GF-D8 (cell line): ENCODE data around the gene IRX5.

Experiments
- DNase-seq: peaks from one replicate; lab custom pipeline; 2025; lab: John Stamatoyannopoulos, UW

Gene IRX5

DNA sequence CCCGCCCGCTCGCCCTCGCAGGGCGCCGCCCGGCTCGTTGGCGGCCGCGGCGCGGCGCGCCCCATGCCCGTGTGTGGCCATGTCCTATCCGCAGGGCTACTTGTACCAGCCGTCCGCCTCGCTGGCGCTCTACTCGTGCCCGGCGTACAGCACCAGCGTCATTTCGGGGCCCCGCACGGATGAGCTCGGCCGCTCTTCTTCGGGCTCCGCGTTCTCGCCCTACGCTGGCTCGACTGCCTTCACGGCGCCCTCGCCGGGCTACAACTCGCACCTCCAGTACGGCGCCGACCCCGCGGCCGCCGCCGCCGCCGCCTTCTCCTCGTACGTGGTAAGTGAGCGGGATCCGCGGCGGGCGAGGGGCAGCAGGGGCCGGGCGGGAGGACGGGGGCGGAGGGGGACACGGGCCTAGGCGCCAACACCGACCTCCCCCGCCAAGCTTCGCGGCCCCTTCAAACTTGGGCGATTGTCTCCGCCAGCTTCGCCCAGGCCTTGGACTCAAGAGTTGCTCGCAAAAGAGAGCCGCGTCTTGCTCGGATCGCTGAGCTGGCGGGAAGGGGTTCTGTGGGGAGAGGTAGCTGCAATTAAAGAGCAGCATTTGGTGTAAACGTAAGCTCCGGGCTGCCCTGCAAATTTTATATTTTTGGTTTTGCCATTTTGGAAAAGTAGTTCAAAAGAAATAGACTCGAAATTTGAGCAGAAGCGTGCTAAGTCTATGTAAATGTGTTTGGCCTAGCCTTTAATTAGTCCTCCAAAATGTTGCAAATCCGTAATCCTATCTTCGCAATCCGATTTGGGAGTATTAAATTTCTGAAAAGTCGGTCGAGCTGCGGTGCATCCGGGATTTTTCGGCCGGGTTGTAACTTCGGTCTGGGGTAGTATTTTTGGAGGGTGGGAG lies 702 bp downstream of the IRX5 start:
- no peak for DNase-seq

DNA sequence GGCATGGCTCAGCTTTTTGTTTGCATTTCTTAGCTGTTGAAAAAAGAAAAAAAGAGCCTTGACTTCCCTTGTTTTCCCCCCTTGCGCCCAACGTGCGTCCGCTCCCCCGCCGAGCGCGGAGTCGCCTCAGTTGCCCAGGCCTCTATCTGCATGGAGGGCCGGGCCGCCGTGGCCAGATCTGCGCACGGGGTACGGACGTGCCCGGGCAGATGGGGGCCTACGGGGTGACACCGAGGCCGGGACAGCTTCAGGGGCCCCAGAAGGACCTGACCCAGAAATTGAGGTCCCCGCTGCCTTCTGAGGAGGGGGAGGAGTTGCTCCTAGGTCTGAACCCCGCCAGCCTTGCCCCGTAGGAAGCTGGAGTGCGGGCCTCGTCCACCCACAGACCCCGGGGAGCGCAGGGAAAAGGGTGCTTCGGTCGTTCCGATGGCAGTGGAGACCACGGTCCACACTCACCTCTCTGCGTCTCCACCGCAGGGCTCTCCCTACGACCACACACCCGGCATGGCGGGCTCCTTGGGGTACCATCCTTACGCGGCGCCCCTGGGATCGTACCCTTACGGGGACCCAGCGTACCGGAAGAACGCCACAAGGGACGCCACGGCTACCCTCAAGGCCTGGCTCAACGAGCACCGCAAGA lies 1.5 kb downstream of the IRX5 start:
- no peak for DNase-seq

- no peak for DNase-seq
These were observed 2.1 kb downstream of the IRX5 start for GRCh38 chr16:54932737-54933254.

DNA sequence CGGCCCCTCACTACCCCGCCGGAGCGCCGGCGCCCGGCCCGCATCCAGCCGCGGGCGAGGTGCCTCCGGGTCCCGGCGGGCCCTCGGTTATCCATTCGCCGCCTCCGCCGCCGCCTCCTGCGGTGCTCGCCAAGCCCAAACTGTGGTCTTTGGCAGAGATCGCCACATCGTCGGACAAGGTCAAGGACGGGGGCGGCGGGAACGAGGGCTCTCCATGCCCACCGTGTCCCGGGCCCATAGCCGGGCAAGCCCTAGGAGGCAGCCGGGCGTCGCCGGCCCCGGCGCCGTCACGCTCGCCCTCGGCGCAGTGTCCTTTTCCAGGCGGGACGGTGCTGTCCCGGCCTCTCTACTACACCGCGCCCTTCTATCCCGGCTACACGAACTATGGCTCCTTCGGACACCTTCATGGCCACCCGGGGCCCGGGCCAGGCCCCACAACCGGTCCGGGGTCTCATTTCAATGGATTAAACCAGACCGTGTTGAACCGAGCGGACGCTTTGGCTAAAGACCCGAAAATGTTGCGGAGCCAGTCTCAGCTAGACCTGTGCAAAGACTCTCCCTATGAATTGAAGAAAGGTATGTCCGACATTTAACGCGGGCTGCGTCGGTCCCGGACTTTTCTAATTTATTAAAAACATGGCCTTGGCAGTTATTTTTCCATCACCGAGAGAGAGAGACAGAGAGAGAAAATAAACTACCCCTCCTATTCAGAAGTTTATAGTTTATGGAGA lies 2.8 kb downstream of the IRX5 start:
- DNase-seq, result no peak

DNA sequence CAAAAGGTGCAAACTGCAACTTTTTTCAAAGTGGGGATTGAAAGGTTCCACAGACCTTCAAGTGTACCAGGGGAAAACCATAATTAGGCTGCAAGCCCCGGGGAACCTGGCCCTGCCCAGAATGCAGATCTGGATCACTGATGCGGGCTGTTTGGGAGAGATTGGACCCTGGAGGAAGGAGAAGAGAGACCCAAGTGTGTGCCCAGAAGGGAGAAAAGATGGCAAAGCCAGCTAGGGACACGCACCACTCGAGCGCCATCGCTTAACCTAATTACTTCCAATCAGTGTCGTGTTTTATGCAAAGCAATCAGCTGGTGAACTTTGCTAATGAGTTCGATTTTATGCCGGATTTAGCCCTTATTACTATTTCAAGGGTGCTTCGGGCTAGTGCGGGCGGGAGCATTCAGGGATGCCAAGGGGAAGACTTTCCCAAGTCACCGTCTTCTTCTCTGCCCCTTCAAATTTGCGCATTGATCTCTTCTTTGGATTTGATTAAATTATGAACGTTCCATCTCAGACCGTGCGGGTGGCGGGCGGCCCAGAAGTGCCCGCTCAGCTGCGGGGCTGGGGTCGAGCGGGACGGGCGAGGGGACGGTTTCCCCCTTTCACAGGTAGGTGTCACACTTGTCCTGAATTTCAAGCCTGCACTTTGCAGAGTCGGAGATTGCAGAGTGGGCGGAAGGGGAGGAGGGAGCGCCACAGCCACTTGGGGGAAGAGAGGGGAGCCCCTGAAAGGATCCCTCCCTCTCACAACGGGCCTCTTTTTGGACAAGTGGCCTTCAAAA lies 4.0 kb downstream of the IRX5 start:
- DNase-seq, result no peak

GRCh38 chr16:54935266-54935968 lies 4.8 kb downstream of the IRX5 start:
- no peak for DNase-seq

DNA sequence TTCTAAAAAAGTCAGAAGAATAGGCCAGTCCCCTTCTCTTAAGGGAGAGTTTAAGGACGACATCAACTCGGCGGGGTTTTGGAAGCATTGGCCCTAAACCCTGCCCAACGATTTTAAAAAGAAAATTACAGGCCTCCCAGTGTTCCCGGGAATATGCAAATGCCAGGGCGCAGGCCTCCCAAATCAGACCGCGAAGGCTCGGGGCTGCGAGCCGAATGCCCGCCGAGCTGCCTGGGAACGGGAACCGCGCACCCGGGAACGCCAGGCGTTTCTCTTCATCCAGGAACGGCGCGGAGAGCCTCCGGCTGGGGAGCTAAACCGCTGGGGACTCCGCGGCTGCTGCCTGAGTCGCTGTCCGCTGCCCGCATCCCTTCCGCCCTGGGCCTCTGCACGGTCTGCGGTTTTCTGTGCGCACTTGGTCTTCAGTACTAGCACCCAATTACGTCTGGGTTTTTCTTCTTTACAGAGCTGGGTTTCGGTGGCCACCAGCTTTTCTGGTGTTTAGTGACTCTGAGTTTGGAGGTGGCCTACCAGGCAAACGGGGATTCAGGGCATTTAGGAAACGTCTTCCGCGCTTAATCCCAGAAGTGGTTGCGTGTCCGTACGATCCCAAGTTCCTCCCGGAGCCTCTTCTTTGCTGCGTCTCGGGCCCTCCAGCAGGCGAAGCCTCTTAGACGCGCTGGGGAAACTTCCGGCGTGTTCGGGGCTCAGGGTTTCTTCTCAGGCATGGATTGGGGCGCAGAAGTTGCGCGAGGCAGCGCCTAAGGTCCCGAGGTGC lies 5.7 kb downstream of the IRX5 start:
- DNase-seq, result no peak

DNA sequence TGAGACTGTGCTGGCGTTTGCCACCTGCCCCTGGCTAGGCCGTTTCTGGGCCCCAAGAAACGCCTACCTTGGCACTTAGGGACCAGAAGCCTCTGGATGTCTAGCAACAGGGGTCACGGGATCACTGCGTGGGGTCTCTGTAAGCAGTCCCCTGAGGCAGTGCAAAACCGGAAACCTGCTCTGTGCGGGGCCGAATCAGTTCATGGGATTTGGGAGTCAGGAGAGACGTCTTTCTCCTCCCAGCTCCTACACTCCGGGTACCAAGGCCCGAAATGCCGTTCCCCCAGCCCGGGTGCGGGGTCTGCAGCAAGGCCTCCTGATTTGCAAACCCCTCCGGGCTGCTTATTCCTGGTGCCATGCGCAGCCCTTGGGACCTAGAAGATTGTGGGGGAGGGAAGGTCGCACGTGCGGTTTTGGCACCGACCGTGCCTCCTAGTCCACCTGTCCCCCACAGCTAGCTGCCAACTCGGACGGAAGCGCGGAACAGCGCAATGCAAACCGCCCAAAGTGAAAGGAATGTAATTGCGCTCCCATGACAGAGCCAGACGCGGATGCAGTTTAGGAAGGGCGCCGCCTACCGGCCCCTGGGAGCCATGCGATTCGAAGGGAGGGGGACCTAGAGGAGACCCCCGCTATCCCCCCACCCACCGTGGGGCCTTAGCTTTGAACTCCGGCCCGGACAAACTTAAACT lies 6.5 kb downstream of the IRX5 start:
- DNase-seq, result peak; percentile 33

- DNase-seq, result no peak
These were observed 7.1 kb downstream of the IRX5 start for GRCh38 chr16:54937671-54938211.

DNA sequence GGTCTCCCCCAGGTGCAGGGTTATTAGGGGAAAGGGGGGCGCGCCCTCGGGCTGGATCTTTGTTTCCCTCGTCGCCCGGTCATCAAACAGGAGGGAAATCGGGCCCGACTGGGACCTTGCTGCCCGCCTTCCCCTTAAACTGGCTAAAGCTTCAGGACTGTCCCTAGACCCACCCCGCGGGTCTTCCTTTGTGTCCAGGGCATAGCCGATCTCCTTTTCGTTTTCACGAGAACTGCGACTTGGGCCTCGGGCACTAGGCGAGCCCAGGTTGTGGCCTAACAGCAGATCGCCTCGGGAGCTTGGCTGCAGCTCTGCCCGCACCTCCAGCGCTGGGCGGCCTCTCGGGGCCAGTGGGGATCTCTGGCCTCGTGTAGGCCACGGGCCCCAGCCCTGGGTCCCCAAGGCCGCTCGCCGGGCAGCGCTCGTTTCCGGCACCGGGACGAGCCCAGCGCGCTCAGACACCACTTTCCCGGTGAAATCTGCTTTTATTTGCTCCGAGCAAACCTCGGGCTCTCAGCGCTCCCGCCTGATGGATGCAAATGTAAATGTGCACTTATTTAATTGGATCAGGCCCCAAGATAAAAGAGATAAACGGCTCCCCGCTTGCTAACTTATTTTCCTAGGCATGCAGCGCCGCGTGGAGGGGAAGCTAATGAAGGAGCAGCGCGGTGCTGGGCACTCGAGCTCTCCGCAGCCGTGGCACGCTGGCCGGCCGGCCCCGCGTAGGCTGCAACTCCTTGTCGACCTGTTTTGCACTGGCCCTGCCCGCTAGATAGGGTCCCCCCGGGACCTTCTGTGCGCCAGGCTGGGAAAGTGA lies 7.8 kb downstream of the IRX5 start:
- DNase-seq, result no peak

DNA sequence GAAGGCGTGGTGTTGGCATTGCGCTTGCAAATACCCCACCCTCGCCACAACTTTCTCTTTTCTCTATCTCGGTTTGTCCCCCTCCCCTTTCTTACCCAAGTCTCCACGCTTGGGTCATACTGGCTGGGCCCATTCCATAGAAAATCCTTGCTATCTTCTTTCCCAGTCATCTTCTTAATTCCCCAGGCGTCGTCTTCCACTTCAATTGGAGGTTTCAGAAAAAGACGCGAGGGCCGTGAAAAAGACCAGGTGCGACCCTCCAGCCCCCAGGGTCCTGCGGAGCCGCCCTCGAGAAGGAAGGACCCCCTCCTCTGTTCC lies 8.3 kb downstream of the IRX5 start:
- DNase-seq, result no peak

DNA sequence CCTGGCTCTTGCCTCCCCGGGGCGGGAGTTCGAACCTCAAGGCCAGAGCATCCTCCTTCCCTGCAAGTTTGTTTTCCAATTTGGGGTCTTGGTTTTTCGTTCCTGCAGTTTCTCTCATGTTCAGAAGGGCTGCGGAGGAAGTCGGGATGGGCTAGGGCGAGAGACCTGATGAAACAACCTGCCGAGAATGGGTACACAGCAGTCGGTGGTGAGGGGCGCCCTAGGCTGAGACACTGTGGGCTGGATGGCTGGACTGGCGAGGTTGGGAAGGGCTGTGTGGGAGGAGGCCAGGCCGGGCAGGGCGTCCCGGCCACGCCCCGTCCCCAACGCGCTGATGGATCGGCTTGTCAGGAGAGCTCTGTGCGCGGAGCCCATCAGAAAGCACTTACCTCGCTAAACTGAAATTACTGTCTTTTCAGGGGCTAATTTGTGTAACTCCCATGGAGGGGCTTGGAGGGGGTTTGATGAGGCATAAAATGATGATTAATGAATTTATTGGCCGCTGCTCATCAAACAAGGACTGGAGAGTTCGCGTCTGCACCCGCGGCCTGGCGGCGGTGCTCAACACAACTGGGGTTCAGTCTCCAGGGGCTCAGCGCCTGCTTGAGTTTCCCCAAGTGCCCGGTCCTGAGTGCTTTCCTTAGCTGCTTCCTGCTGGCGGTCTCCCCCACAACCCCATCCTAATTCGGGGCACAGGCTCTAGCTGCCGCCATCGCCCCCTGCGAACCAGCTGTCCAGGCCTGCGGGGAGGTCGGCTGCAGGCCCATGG lies 9.0 kb downstream of the IRX5 start:
- no peak for DNase-seq

- no peak for DNase-seq
These were observed 9.6 kb downstream of the IRX5 start for GRCh38 chr16:54940279-54940604.

DNA sequence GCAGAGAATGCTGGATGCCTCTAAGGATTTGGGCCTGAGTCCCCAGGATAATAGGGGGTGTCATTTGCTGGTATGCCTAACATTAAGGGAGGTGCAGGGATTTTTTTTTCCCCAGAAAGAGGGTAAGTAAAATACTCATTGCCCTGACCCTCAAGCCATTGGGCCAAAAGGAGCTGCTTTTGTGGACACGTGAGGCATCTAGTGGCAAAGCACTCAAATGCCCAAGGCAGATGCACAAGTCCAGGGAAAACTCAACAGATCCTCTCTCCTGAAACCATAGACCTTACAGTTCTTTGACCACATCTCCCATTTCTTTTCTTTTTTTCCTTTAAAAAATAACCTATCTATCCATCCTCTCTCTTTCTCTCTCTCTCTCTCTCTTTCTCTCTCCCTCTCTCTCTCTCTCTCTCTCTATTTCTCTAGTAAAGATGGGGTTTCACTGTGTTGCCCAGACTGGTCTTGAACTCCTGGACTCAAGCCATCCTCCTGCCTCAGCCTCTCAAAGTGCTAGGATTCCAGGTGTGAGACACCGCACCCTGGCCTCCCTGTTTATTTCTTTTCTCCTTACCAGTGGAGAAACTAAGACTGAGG lies 11.8 kb downstream of the IRX5 start:
- DNase-seq, result no peak

DNA sequence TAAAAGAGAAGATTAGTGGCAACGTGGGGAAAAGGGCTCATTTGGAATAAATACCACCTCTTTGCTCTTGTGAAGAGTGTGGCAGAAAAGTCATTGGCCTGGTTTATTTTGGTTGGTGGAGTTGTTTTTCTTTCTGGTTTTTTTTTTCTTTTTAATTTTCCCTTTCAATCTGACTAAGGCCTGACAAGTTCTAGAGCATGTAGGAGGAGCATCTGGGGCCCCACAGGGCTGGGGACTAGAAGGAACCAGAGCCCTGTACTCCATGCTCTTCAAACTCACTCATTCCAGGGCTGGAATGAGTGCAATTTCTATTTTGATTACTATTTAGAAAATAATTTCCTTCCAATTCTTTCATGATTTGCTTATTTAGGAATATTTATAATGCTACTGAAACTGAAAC lies 13.3 kb downstream of the IRX5 start:
- no peak for DNase-seq

- DNase-seq, result no peak
These were observed 14.4 kb downstream of the IRX5 start for GRCh38 chr16:54945063-54945462.

DNA sequence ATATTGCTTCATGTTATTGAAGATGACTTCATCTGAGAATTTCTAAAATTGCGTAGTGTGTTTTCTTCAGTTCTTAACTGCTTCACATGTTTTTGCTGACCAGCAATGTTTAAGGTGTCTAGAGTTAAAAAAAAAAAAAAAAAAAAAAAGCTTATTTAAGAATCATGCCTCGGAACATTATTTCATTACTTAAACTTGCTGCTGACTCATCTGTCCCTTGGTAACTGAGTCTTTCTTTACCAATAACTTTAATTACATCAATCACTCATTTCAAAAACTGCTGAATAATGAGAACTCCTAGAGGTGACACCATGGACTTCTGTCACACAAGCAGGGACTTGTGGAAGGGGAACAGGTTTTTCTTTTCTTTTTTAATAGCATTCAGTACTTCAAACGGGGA lies 16.2 kb downstream of the IRX5 start:
- DNase-seq, result no peak

- DNase-seq, result no peak
These were observed 17.0 kb downstream of the IRX5 start for GRCh38 chr16:54947616-54948015.
